Right lobe of liver (tissue), 4 donors: ENCODE data around the gene PROX1.

ENCODE experiments used
- CTCF ChIP-seq, 4 donors: fragments of 200-600 bp in 3 of 4; fragments of 450-650 bp in 1 of 4; IDR thresholded peaks; one replicate each; pipeline versions ENCODE4 v1.5.1 to v1.8.0; 2016 to 2022; ENCODE audit warnings: antibody characterized with exemption in 4 of 4, mild to moderate bottlenecking in 2 of 4
- POLR2A ChIP-seq: fragments of 450-650 bp; IDR thresholded peaks from one replicate; pipeline ENCODE4 v1.6.1; 2017; ENCODE audit warnings: antibody characterized with exemption, mild to moderate bottlenecking
- donor health status: DM: no; HTN: no; CAD: no.
- donor health status: DM: no; HTN: no; CAD: no.
- donor health status: DM: no; HTN: yes; CAD: no.

DNA sequence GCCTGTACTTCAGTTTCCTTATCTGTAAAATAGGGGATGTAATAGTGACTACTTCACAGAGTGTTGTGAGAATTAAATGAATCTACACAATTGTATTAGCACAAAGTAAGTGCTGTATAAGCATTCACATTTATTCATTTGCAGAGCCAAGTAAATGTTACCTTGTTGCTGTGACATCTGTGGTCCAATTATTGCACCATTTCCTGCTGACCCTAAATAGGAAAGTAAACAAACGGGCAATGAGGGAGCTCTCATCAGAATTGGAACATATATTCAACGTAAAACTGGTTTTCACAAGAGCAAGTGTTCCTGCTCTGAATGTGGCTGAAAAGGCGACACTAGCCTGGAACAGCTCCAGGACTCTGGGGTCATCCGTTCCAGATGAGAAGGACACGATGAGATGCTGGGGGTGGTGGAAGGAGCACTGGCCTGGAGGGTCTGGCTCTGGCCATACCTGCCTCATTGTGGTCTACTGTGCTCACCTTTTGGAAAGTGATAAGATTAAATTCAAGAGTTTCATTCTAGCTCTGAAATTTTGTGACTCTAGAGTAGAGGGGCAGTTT is 34.5 kb downstream of the PROX1 start:
- TF ChIP-seq CTCF (IDR thresholded peaks at IDR 0.05) (no peak), POLR2A (no peak)
